Endothelial cell of umbilical vein (primary cell): ENCODE data around the gene PDE3B. TPM values are rescaled to one million over a fixed set of nuclear protein-coding genes. Genes with fewer than 3 reads are reported as not detected.

Experiments used
- BruUV-seq: library from RNA; stranded (reverse); fragments of 400-500 nt; replicated peaks from 2 replicates; lab custom pipeline; 2021; lab: Mats Ljungman, UMichigan
- CTCF ChIA-PET: fragments of 300-600, 350-600 bp; sonication (Branson Sonifier 250); formaldehyde crosslinking; loops from one replicate; lab custom pipeline; 2021; ENCODE audit warnings: antibody characterized with exemption, inconsistent platforms; lab: Charles Lee
- POLR2A ChIA-PET: fragments of 300-600, 350-600 bp; sonication (Branson Sonifier 250); formaldehyde crosslinking; loops from one replicate; lab custom pipeline; 2021; ENCODE audit warnings: antibody characterized with exemption, inconsistent platforms; lab: Charles Lee
- DNase-seq: peaks from one replicate; pipeline ENCODE4 v3.0.0-alpha.2; 2011; ENCODE audit warnings: low read depth, low spot score
- FAIRE-seq: peaks from 2 replicates; lab custom pipeline; 2011; peaks lifted over from hg19 to GRCh38; lab: Jason Lieb, UNC
- H2AFZ ChIP-seq: 2 replicates; pipeline ENCODE4 v1.6.0; 2012; ENCODE audit warnings: low read depth, low read length, control low read depth, inconsistent platforms
- H3K27ac ChIP-seq: 2 replicates; pipeline ENCODE4 v1.5.1; 2011; ENCODE audit warnings: low read depth, mild to moderate bottlenecking, control low read depth, low read length, moderate library complexity; ENCODE audit not compliant: insufficient read depth
- H3K27me3 ChIP-seq, 2 experiments: 2 replicates each; pipeline versions ENCODE4 v1.6.0 to v1.6.1; 2011; ENCODE audit warnings: low read length in 2 of 2, mixed read lengths in 1 of 2; ENCODE audit not compliant: control insufficient read depth in 2 of 2, insufficient read depth in 2 of 2
- H3K36me3 ChIP-seq, 2 experiments: 2 replicates in 1 of 2; 3 replicates in 1 of 2; pipeline ENCODE4 v1.5.1; 2011; ENCODE audit warnings: low read length in 2 of 2, mild to moderate bottlenecking in 1 of 2, moderate library complexity in 1 of 2; ENCODE audit not compliant: control insufficient read depth in 2 of 2, insufficient read depth in 2 of 2; ENCODE audit errors: extremely low read depth in 1 of 2
- H3K4me1 ChIP-seq: 3 replicates; pipeline ENCODE4 v1.5.1; 2011; ENCODE audit warnings: mild to moderate bottlenecking, low read length; ENCODE audit not compliant: control insufficient read depth, insufficient read depth; ENCODE audit errors: extremely low read depth
- H3K4me2 ChIP-seq: 2 replicates; pipeline ENCODE4 v1.6.1; 2011; ENCODE audit warnings: low read length, control low read depth, mixed read lengths; ENCODE audit not compliant: insufficient read depth
- H3K4me3 ChIP-seq, 3 experiments: fragments of 200-600 bp in 1 of 3; sonication (generic), shearing (Covaris generic) in 1 of 3; replicated peaks in 1 of 3; 2 replicates each; pipeline ENCODE4 v1.5.1; 2011 to 2016; ENCODE audit warnings: control low read depth in 3 of 3, low read length in 3 of 3, mild to moderate bottlenecking in 2 of 3, inconsistent platforms in 1 of 3, low read depth in 1 of 3, moderate library complexity in 1 of 3; ENCODE audit not compliant: insufficient read depth in 1 of 3
- H3K79me2 ChIP-seq: 2 replicates; pipeline ENCODE4 v1.6.0; 2012; ENCODE audit warnings: low read length, inconsistent platforms; ENCODE audit not compliant: control insufficient read depth, insufficient read depth
- H3K9ac ChIP-seq: replicated peaks from 2 replicates; pipeline ENCODE3; 2011; ENCODE audit warnings: low read length, control low read depth; ENCODE audit not compliant: insufficient read depth; ENCODE audit errors: extremely low read depth
- H3K9me1 ChIP-seq: replicated peaks from 3 replicates; pipeline ENCODE4 v1.6.0; 2011; ENCODE audit warnings: mild to moderate bottlenecking, low read length; ENCODE audit not compliant: control insufficient read depth, insufficient read depth; ENCODE audit errors: extremely low read depth
- H3K9me3 ChIP-seq: replicated peaks from 2 replicates; pipeline ENCODE4 v1.5.1; 2012; ENCODE audit warnings: low read length, inconsistent platforms; ENCODE audit not compliant: control insufficient read depth, insufficient read depth
- H4K20me1 ChIP-seq: replicated peaks from 2 replicates; pipeline ENCODE3; 2011; ENCODE audit warnings: mild to moderate bottlenecking, low read length; ENCODE audit not compliant: control insufficient read depth, insufficient read depth; ENCODE audit errors: extremely low read depth
- EZH2 ChIP-seq: IDR thresholded peaks from 2 replicates; pipeline ENCODE4 v1.6.1; 2012; ENCODE audit warnings: borderline replicate concordance, low read depth, mild to moderate bottlenecking, moderate library complexity, low read length, inconsistent platforms; ENCODE audit not compliant: severe bottlenecking
- FOS ChIP-seq: IDR thresholded peaks from 2 replicates; pipeline ENCODE4 v1.6.1; 2011; ENCODE audit warnings: mild to moderate bottlenecking, low read length, moderate library complexity, borderline replicate concordance; ENCODE audit not compliant: insufficient read depth
- GATA2 ChIP-seq: IDR thresholded peaks from 2 replicates; pipeline ENCODE4 v1.7.0; 2011; ENCODE audit warnings: low read depth, mild to moderate bottlenecking, moderate library complexity, mixed read lengths, low read length; ENCODE audit not compliant: insufficient read length, insufficient read depth
- JUN ChIP-seq: IDR thresholded peaks from 2 replicates; pipeline ENCODE4 v1.6.1; 2011; ENCODE audit warnings: borderline replicate concordance, low read depth; ENCODE audit not compliant: insufficient read length, insufficient read depth
- MAX ChIP-seq: IDR thresholded peaks from 2 replicates; pipeline ENCODE4 v1.6.1; 2011; ENCODE audit not compliant: insufficient read depth, insufficient read length
- MYC ChIP-seq: IDR thresholded peaks from one replicate; pipeline ENCODE4 v1.6.1; 2011; ENCODE audit warnings: mild to moderate bottlenecking, low read depth, low read length
- POLR2A ChIP-seq: IDR thresholded peaks from 2 replicates; pipeline ENCODE4 v1.6.1; 2012; ENCODE audit warnings: low read depth, mild to moderate bottlenecking, control low read depth, low read length
- POLR2AphosphoS5 ChIP-seq: IDR thresholded peaks from 2 replicates; pipeline ENCODE4 v1.6.1; 2012; ENCODE audit warnings: low read depth, mild to moderate bottlenecking, control low read depth, low read length, moderate library complexity; ENCODE audit not compliant: insufficient read depth
- dilution Hi-C: fragments of 300-500 bp; cut with MboI; formaldehyde crosslinking; loops from one replicate; pipeline ENCODE4 v1.15.0; 2019; ENCODE audit warnings: low sequenced_read_pairs; ENCODE audit not compliant: extremely low pct_ligation_motif_present
- intact Hi-C: fragments of 100-400 bp; cut with micrococcal nuclease; formaldehyde crosslinking; loops from one replicate; pipeline ENCODE4 v1.10.0; 2022
- polyA plus RNA-seq, 4 experiments: library from polyadenylated mRNA; depleted of rRNA in 3 of 4; stranded (reverse) in 3 of 4; unstranded in 1 of 4; fragments of >200 nt; gene quantifications; 2 replicates each; pipeline versions ENCODE4 v1.2.1 to v1.2.3, GENCODE V29; 2011 to 2012; ENCODE audit warnings: missing spikeins in 1 of 4
- total RNA-seq: library from RNA; stranded (reverse); gene quantifications from 2 replicates; pipeline ENCODE4 v1.2.3, GENCODE V29; 2021
- TF ChIP-seq, protein P1 (sequence below), 2 donors: IDR thresholded peaks; 1 replicate in 1 of 2; 2 replicates in 1 of 2; pipeline ENCODE4 v1.5.1; 2011; ENCODE audit warnings: low read length in 2 of 2, mild to moderate bottlenecking in 2 of 2, moderate library complexity in 2 of 2, control low read depth in 1 of 2, inconsistent platforms in 1 of 2, low read depth in 1 of 2; ENCODE audit not compliant: insufficient read depth in 1 of 2; ENCODE audit errors: extremely low read depth in 1 of 2

PDE3B gene
- total and polyA plus RNA-seq, 2 donors (not counting 3 experiments of a cell fraction or from before 2014, with no cell fraction given): 0.26 to 1.9 TPM

GRCh38 chr11:14857621-14858020 is 214.0 kb downstream of the PDE3B start:
- Histone ChIP-seq H3K9me1 (no peaks in the 10 kb centered on the region), H2AFZ (no peak overlapping the region), H3K9me3 (no peaks in the 10 kb centered on the region), H3K4me3 (no peak overlapping the region), H3K36me3 (no peaks in the 10 kb centered on the region), H4K20me1 (no peaks in the 10 kb centered on the region), H3K4me2 (no peak overlapping the region), H3K27ac (no peak overlapping the region), H3K4me1 (no peaks in the 10 kb centered on the region), H3K27me3 (no peaks in the 10 kb centered on the region), H3K79me2 (no peaks in the 10 kb centered on the region), H3K9ac (no peak overlapping the region)
- ChIA-PET POLR2A (no interaction called here), CTCF (interaction anchor here (1.2 to 3.2 kb wide), 4 partner anchors 12 to 68 kb away, joined by 3 to 14 read pairs (median 7); no protein-coding TSS in a partner anchor)
- no TSS peak for BruUV-seq
- intact Hi-C loops (no loop called here), dilution Hi-C loops (no loop called here)
- DNase-seq: no peak
- TF ChIP-seq JUN: no peak
- TF ChIP-seq, protein P1, sequence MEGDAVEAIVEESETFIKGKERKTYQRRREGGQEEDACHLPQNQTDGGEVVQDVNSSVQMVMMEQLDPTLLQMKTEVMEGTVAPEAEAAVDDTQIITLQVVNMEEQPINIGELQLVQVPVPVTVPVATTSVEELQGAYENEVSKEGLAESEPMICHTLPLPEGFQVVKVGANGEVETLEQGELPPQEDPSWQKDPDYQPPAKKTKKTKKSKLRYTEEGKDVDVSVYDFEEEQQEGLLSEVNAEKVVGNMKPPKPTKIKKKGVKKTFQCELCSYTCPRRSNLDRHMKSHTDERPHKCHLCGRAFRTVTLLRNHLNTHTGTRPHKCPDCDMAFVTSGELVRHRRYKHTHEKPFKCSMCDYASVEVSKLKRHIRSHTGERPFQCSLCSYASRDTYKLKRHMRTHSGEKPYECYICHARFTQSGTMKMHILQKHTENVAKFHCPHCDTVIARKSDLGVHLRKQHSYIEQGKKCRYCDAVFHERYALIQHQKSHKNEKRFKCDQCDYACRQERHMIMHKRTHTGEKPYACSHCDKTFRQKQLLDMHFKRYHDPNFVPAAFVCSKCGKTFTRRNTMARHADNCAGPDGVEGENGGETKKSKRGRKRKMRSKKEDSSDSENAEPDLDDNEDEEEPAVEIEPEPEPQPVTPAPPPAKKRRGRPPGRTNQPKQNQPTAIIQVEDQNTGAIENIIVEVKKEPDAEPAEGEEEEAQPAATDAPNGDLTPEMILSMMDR (IDR thresholded peaks at IDR 0.05; ENCODE audit: extremely low read depth in 1 of 2, insufficient read depth in 1 of 2, low read depth in 1 of 2, low read length in 2 of 2): no peak
- no peak for TF ChIP-seq POLR2A
- TF ChIP-seq MYC: no peak
- no peak for TF ChIP-seq MAX
- TF ChIP-seq FOS: no peak
- no peak for TF ChIP-seq POLR2AphosphoS5
- no peak for TF ChIP-seq EZH2
- TF ChIP-seq GATA2: no peak
- no peak for FAIRE-seq
